ENCODE measurements around the gene CSTB. TPM values are rescaled to one million over a fixed set of nuclear protein-coding genes. Genes with fewer than 3 reads are reported as not detected.

CSTB gene
- total and polyA plus RNA-seq, 2 donors (not counting 1 experiment from before 2014, with no cell fraction given): 14.0 to 28.3 TPM

GRCh38 chr21:43754948-43755781, 20.9 kb downstream of the CSTB start:
- peaks cover 0 to 8% (median 0%) of the 10 kb centered on the region in 3 donors for H3K9me3 ChIP-seq (ENCODE audit: control extremely low read depth in 1 of 3, control insufficient read depth in 2 of 3, insufficient read depth in 1 of 3, low read length in 2 of 3)
- DNase-seq (no peak), ATAC-seq (ENCODE audit: low read depth) (no peak)
- no peak overlapping the region for H3K27ac Mint-ChIP-seq
- no peak overlapping the region for H3K4me3 ChIP-seq (ENCODE audit: control extremely low read depth in 1 of 5, extremely low read depth in 1 of 5, insufficient read depth in 1 of 5, low read depth in 2 of 5, low read length in 4 of 5)
- no peak overlapping the region for H3K4me3 Mint-ChIP-seq
- peaks cover 0 to 34% of the 10 kb centered on the region in 2 experiments for H3K36me3 ChIP-seq (replicated peaks in 1 of 2; ENCODE audit: control extremely low read depth in 1 of 2, control insufficient read depth in 1 of 2, extremely low read depth in 1 of 2, insufficient read depth in 2 of 2, low read length in 1 of 2)
- H3K9ac ChIP-seq (ENCODE audit: low read length): no peak overlapping the region
- no peaks in the 10 kb centered on the region for H3K9me3 Mint-ChIP-seq (ENCODE audit: insufficient read depth)
- intact Hi-C loops (cut with micrococcal nuclease): no loop called here
- ChIA-PET POLR2A (no interaction called here), CTCF (no interaction called here)
- H3K4me1 ChIP-seq (ENCODE audit: control insufficient read depth in 2 of 2, insufficient read depth in 2 of 2, low read length in 2 of 2): no peaks in the 10 kb centered on the region
- H3K4me2 ChIP-seq (replicated peaks; ENCODE audit: low read depth, low read length, poor library complexity, severe bottlenecking): no peak overlapping the region
- H3K27ac ChIP-seq (ENCODE audit: low read length in 2 of 2): no peak overlapping the region
- no peaks in the 10 kb centered on the region for H3K4me1 Mint-ChIP-seq
- WGBS (ENCODE audit: insufficient coverage): 96% methylated on average over 26 of the region's 26 CpGs
- H2AFZ ChIP-seq (ENCODE audit: insufficient read depth, low read depth, low read length, poor library complexity, severe bottlenecking): no peak overlapping the region
- H3K27me3 ChIP-seq (replicated peaks in 1 of 4; ENCODE audit: control extremely low read depth in 1 of 4, control insufficient read depth in 3 of 4, insufficient read depth in 4 of 4, low read length in 3 of 4): no peaks in the 10 kb centered on the region
- TF ChIP-seq CTCF (IDR thresholded peaks at IDR 0.05): no peak
- TF ChIP-seq EZH2 (IDR thresholded peaks at IDR 0.05; ENCODE audit: borderline replicate concordance, insufficient read depth, low read depth, low read length, poor library complexity, severe bottlenecking): no peak
- no peaks in the 10 kb centered on the region for H4K20me1 ChIP-seq (ENCODE audit: control insufficient read depth, insufficient read depth, low read length, poor library complexity, severe bottlenecking)
- no peaks in the 10 kb centered on the region for H3K79me2 ChIP-seq (ENCODE audit: control insufficient read depth, insufficient read depth, low read length)
- no peaks in the 10 kb centered on the region for H3K27me3 Mint-ChIP-seq

GRCh38 chr21:43753439-43753799, 22.7 kb downstream of the CSTB start:
- Histone ChIP-seq H3K4me2 (replicated peaks; ENCODE audit: low read depth, low read length, poor library complexity, severe bottlenecking) (no peak overlapping the region), H3K9ac (ENCODE audit: low read length) (no peak overlapping the region), H3K27ac (ENCODE audit: low read length in 2 of 2) (no peak overlapping the region), H3K27me3 (replicated peaks in 1 of 4; ENCODE audit: control extremely low read depth in 1 of 4, control insufficient read depth in 3 of 4, insufficient read depth in 4 of 4, low read length in 3 of 4) (no peaks in the 10 kb centered on the region), H3K4me3 (ENCODE audit: control extremely low read depth in 1 of 5, extremely low read depth in 1 of 5, insufficient read depth in 1 of 5, low read depth in 2 of 5, low read length in 4 of 5) (no peak overlapping the region), H2AFZ (ENCODE audit: insufficient read depth, low read depth, low read length, poor library complexity, severe bottlenecking) (no peak overlapping the region), H4K20me1 (ENCODE audit: control insufficient read depth, insufficient read depth, low read length, poor library complexity, severe bottlenecking) (no peaks in the 10 kb centered on the region), H3K79me2 (ENCODE audit: control insufficient read depth, insufficient read depth, low read length) (no peaks in the 10 kb centered on the region), H3K4me1 (ENCODE audit: control insufficient read depth in 2 of 2, insufficient read depth in 2 of 2, low read length in 2 of 2) (no peaks in the 10 kb centered on the region), H3K9me3 (ENCODE audit: control extremely low read depth in 1 of 3, control insufficient read depth in 2 of 3, insufficient read depth in 1 of 3, low read length in 2 of 3) (peaks cover 0 to 8% (median 0%) of the 10 kb centered on the region in 3 donors), H3K36me3 (replicated peaks in 1 of 2; ENCODE audit: control extremely low read depth in 1 of 2, control insufficient read depth in 1 of 2, extremely low read depth in 1 of 2, insufficient read depth in 2 of 2, low read length in 1 of 2) (peaks cover 0 to 34% of the 10 kb centered on the region in 2 experiments)
- 99% methylated on average over 16 of the region's 16 CpGs for WGBS (ENCODE audit: insufficient coverage)
- no peaks in the 10 kb centered on the region for H3K27me3 Mint-ChIP-seq
- ChIA-PET POLR2A (no interaction called here), CTCF (no interaction called here)
- ATAC-seq (ENCODE audit: low read depth) (no peak), DNase-seq (no peak)
- no peak overlapping the region for H3K4me3 Mint-ChIP-seq
- TF ChIP-seq CTCF (IDR thresholded peaks at IDR 0.05): no peak
- no peak for TF ChIP-seq EZH2 (IDR thresholded peaks at IDR 0.05; ENCODE audit: borderline replicate concordance, insufficient read depth, low read depth, low read length, poor library complexity, severe bottlenecking)
- no peak overlapping the region for H3K27ac Mint-ChIP-seq
- intact Hi-C loops (cut with micrococcal nuclease): no loop called here
- H3K9me3 Mint-ChIP-seq (ENCODE audit: insufficient read depth): no peaks in the 10 kb centered on the region
- no peaks in the 10 kb centered on the region for H3K4me1 Mint-ChIP-seq

Data from B cell (primary cell).